Activated T-helper 9 cell treated with anti-CD3 and anti-CD28 coated beads, Interleukin-2, amount 50 U/mL, for 16 hours (primary cell): ENCODE measurements around the gene SH3D19.
"Not testable (repeated sequence)": the region's sequence is repeated elsewhere in the genome, so short reads cannot be mapped to it uniquely, and the experiment has no call there.

Experiments
- DNase-seq: peaks from one replicate; pipeline ENCODE4 v3.0.0-alpha.2; 2020; ENCODE audit warnings: low read depth

The SH3D19 gene

GRCh38 chr4:151325111-151325948, at the start of gene SH3D19:
TSS of gene SH3D19 (minus strand) at chr4:151325605. CDS start at chr4:151325352, 253 bp downstream.
- no peak for DNase-seq

GRCh38 chr4:151362404-151363164, 37.2 kb upstream of the SH3D19 start:
- peak; percentile 52 for DNase-seq

- no peak for DNase-seq
Observed at GRCh38 chr4:151361966-151362365, 36.6 kb upstream of the SH3D19 start.

- DNase-seq, result no peak
Observed at GRCh38 chr4:151361126-151361525, 35.7 kb upstream of the SH3D19 start.

GRCh38 chr4:151359576-151359975, 34.2 kb upstream of the SH3D19 start:
- no peak for DNase-seq

- no peak for DNase-seq
Observed at GRCh38 chr4:151358266-151358665, 32.9 kb upstream of the SH3D19 start.

GRCh38 chr4:151356510-151356909, 31.1 kb upstream of the SH3D19 start:
- no peak for DNase-seq

- DNase-seq, result no peak
Observed at GRCh38 chr4:151355155-151355554, 29.8 kb upstream of the SH3D19 start.

GRCh38 chr4:151347490-151348235, 22.3 kb upstream of the SH3D19 start:
- no peak for DNase-seq

- DNase-seq, result no peak
Observed at GRCh38 chr4:151344948-151345347, 19.5 kb upstream of the SH3D19 start.

GRCh38 chr4:151340751-151341385, 15.5 kb upstream of the SH3D19 start:
- no peak for DNase-seq

- DNase-seq, result no peak
Observed at GRCh38 chr4:151339467-151339866, 14.1 kb upstream of the SH3D19 start.

GRCh38 chr4:151331276-151332042, 6.1 kb upstream of the SH3D19 start:
- DNase-seq, result no peak

GRCh38 chr4:151329217-151330007, 4.0 kb upstream of the SH3D19 start:
- DNase-seq, result no peak

- DNase-seq, result no peak
Observed at GRCh38 chr4:151325949-151326246, 493 bp upstream of the SH3D19 start.

- DNase-seq, result no peak
Observed at GRCh38 chr4:151324752-151325110, 674 bp downstream of the SH3D19 start.

- DNase-seq, result no peak
Observed at GRCh38 chr4:151324124-151324751, 1.2 kb downstream of the SH3D19 start.

GRCh38 chr4:151323667-151324066, 1.7 kb downstream of the SH3D19 start:
- no peak for DNase-seq

- no peak for DNase-seq
Observed at GRCh38 chr4:151322570-151322969, 2.8 kb downstream of the SH3D19 start.

GRCh38 chr4:151322161-151322560, 3.2 kb downstream of the SH3D19 start:
- DNase-seq, result not testable (repeated sequence)
